Activated gamma-delta T cell treated with anti-CD3 and anti-CD28 coated beads, Interleukin-2, amount 50 U/mL, for 16 hours (primary cell): ENCODE results near the gene CDC26.
"Not testable (repeated sequence)": the region's sequence is repeated elsewhere in the genome, so short reads cannot be mapped to it uniquely, and the experiment has no call there.

Source experiments
- DNase-seq: peaks from one replicate; pipeline ENCODE4 v3.0.0-alpha.2; 2020; ENCODE audit warnings: low read depth

CDC26 gene

GRCh38 chr9:113238202-113238858, 37.0 kb downstream of the CDC26 start:
- DNase-seq = no peak

- no peak for DNase-seq
These were observed 38.3 kb downstream of the CDC26 start for GRCh38 chr9:113237026-113237425.

- not testable (repeated sequence) for DNase-seq
These were observed 39.6 kb downstream of the CDC26 start for GRCh38 chr9:113235701-113236255.

GRCh38 chr9:113231701-113232100, 43.7 kb downstream of the CDC26 start:
- no peak for DNase-seq

- no peak for DNase-seq
These were observed 47.2 kb downstream of the CDC26 start for GRCh38 chr9:113228130-113228665.

- DNase-seq = no peak
These were observed 47.9 kb downstream of the CDC26 start for GRCh38 chr9:113227436-113227835.

- DNase-seq = no peak
These were observed 51.4 kb downstream of the CDC26 start for GRCh38 chr9:113223963-113224362.

GRCh38 chr9:113222482-113222841, 52.9 kb downstream of the CDC26 start:
- no peak for DNase-seq

- DNase-seq = no peak
These were observed 53.4 kb downstream of the CDC26 start for GRCh38 chr9:113221800-113222481.

- peak; percentile 92 for DNase-seq
These were observed 54.2 kb downstream of the CDC26 start, which contains the start of the genes FKBP15 and SLC31A1 for GRCh38 chr9:113221003-113221799. TSS of gene FKBP15 (minus strand) at chr9:113221277. CDS start at chr9:113221243, 34 bp downstream. TSS of gene SLC31A1 (plus strand) at chr9:113221544. CDS start at chr9:113256149, 34,605 bp downstream.

- peak; percentile 0 for DNase-seq
These were observed 54.8 kb downstream of the CDC26 start for GRCh38 chr9:113220467-113221002.

- DNase-seq = no peak
These were observed 55.4 kb downstream of the CDC26 start for GRCh38 chr9:113219969-113220368.

- no peak for DNase-seq
These were observed 56.0 kb downstream of the CDC26 start for GRCh38 chr9:113219186-113219936.
